Measurements from ENCODE around the gene NCK2.

NCK2 gene

DNA sequence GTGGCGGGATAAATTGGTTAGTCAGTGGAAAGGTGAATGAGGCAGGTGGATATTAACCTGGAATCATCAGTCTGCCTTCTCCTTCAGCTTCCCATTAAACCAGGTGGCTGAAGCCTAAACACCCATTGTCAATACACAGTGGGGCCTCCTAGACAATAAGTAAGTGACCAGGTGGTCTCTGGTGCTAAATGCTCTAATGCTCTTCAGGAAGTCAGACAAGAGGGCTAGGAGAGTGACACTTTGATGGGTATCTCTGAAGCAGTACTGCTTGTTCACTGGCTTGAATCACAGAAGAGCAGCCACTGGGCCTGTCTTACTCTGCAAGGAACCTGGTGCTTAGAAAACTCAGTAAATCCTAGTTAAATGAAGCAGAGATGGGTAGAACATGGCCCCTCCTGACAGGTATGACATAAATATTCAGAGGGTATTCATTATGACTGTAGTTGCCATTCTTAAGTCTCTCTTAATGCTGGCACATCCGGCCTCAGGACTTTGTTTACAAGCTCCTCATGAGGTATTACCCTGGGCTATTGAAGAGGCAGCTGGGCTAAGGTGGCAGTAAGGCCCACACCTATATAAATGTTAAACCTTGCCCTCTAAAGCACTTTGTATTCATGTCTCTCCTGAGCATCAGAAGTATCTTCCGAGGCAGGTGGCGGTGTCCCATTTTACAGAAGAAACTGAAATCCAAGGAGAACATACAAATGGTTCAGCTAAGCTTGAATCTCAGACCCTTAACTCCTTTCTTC, 104.9 kb downstream of the NCK2 start:
- DNase-seq (ENCODE audit: low read depth in 2 of 2), result no peak

DNA sequence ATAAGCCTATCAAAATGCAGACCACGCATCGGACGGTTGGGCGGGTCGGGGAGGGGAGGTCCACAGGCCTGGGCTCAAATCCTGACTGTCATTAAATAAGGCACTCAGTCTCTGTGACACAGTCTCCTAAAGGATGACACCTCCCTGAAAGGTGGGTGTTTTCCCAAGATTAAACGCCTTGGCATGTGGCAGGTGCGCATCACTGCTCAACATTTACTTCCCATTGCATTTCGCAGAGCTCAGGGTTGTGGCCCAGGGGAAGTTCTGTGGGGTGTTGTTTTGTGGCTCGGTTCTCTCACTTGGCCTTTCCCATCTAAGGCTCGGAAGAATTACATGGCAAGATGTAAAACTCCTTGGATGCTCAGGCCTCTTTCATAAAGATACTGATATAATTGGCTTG, 107.4 kb downstream of the NCK2 start:
- DNase-seq (ENCODE audit: low read depth in 2 of 2), result no peak

DNA sequence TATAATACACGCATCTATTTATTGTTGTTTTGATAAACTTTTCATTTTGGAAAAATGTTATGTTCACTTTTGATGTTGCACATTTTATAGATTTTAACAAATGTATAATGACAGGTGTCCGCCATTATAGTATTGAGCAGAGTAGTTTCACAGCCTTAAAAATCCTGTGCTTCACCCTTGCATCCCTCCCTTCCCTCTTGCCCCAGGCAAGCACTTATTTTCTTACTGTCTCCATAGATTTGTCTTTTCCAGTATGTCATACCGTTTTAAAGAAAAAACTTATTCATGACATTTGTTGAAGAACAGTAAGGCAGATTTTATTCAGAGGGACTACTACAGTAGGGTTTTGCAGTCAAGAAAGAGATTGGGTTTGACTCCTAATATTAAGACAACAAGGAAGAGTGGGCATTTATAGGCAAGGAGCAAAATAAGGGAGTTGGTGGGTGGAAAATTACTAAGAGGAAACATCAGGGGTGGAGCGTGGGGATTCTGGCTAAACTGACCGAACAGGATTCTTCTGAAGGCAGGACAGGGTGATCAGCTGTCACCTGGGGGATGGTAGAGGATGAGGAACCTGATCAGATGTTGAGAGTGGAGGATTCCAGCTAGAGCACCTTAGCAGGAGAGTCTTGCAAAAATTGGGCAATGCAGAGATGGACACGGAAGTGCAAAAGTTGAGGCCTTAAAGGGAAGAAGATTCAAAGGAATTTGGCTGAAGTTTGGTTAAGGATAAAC, 108.8 kb downstream of the NCK2 start:
- no peak for DNase-seq (ENCODE audit: low read depth in 2 of 2)

DNA sequence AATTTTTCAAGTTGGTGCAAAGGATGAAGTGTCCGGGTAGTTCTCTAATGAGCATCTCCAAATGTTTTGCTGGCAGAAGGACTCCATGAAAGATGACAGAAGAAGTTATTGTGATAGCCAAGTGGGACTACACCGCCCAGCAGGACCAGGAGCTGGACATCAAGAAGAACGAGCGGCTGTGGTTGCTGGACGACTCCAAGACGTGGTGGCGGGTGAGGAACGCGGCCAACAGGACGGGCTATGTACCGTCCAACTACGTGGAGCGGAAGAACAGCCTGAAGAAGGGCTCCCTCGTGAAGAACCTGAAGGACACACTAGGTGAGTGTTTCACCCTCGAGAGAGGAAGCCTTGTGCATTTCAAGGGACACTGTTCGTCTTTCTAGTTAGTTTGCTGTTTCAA, 110.3 kb downstream of the NCK2 start:
- no peak for DNase-seq (ENCODE audit: low read depth in 2 of 2)

DNA sequence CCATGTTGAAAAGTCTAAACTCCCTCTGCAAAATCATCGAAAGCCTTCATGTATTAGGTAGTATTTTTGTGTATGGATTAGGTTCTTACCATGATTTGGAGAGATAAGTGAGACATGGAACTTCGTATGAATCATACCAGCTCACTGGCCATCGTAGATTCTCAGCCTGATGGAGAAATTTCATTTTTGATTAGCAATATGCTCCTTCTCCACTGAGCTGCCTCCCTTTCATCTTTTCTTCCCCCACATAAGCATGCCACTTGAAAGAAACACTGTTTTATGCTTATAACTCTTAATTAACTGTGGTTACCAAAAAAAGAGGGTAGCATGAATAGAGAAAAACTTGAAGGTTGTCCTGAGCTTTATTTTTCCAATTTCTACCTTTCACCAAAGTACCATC, 111.9 kb downstream of the NCK2 start:
- no peak for DNase-seq (ENCODE audit: low read depth in 2 of 2)

DNA sequence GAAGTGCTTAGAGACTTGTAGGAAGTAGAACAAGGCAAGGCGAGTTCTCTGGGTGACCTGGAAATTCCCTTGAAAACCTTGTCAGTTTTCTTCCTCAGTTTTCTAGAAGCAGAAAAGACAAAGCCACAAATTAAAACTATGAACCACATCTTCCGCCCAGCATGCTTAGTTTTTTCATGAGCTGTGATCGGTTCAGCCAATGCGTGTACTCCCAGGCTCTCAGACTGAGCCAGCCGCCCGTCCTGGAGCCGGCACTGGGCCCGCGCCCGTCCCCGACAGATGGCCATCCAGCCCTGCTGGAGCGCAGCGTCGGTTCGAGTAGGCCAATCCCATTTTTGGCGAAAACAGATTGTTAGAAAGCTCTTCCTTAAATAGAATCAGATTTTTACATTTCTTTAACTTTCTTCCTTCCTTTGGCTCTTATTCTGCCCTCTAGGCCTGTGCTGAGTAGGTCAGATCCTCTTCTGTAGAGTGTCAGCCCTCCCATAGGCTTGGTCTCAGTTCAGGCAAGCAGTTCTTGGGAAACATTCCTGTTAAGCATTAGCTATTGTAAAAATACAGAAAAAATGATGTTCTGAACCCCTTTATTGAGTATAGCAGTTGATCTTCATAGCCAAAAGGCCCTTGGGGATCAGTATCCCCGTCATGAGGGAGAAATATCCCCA, 112.5 kb downstream of the NCK2 start:
- no peak for DNase-seq (ENCODE audit: low read depth in 2 of 2)

DNA sequence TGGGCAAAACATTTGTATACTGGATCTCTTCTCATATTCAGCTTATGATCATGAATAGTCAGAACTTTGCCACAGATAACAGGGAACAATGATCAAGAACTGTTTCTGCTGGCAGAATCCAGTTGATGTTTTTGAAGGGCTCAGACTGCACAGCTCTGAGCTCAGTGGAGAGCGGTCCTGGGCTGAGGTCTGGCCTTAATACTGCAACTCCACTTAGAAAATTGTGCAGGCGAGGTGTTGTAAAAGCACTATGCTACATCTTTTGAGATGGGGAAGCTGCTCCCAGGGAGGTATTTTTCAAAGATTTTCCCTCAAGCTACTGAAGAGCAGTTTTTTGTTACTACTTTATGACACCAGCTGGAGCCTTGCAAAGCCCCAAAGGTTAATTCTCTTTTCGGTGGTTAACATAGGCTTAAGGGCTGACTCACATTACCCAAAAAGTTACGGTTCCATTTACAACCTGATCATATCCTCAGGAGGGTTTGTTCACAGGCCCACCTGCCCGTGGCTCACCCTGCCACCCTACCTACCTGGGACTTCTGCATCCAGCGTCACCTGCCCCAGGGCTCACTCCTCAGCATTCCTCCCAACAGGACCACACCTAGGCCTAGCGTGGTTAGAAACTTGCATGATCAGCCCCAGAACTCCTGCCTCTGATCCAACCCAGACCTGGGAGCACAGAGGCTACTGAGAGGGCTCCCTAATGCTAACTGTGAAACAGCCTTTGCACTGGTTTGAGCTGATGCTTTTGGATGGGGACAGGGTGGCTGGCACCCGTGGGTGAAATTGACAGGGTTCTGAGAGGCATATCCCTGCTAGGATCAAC, 114.4 kb downstream of the NCK2 start:
- DNase-seq (ENCODE audit: low read depth in 2 of 2), result no peak

DNA sequence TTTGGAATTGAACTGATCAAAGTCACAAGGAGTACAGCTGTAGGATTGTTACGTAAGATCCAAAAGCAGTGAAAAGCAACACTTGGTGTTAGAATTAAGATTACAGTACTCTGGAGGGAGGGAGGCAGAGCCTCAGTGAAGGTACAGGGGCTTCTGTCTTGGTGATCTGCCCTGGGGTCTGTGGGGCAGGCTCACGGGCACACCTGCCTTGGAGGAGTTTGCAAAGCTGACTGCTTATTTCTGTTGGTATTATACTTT, 114.9 kb downstream of the NCK2 start:
- no peak for DNase-seq (ENCODE audit: low read depth in 2 of 2)

DNA sequence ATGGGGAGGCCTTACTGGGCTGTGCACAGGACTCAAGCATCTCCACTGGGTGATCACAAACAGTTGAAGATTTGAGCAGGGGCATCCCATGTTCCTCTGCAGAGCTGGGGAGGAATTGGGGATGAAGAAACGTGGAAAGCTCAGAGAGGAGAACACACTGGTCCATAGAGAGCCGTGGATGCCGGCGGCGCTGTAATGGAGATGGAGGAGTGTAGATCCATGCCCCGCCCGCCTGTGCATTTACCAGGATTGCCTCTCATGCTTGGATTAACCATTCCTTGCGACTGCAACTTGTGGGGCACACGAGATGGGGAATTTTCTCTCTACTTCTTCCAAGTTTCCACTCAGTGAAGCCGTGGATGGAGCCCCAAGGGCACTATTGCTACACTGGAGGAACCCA, 115.9 kb downstream of the NCK2 start:
- DNase-seq (ENCODE audit: low read depth in 2 of 2), result no peak

DNA sequence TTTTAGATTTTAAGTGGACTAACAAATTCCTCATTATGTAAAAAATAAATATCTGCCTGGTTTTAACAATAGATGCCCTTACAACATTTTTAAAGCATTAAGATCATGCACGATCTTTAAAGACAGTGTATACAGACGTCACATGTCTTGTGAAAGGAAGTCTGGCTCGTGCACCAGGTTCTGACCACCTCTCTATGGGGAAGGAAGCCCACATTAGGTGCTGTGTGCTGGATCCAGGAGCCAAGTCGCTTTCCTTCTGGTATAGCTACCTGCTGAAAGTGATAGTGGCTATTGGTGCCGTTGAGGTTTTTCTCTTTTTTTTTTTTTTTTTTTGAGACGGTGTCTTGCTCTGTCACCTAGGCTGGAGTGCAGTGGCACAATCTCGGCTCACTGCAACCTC, 116.5 kb downstream of the NCK2 start:
- no peak for DNase-seq (ENCODE audit: low read depth in 2 of 2)

DNA sequence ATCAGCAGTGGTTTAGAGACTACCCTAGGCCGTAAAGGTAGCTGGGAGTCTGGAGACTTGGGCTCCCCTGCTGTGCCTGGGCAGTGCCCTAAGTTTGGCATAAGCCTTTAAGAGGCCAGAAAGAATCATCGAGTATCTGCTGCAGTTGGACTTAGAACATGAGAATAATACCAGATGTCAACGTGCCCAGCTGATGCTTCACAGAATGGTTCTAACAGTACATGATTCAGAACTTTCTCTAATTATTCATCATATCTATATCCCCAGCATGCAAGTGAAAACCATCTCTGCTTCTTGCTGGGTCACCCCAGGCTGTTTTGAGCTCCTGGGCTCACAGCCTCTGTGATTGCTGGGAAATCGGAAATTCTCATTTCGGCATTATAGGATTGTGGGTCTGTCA, 118.1 kb downstream of the NCK2 start:
- no peak for DNase-seq (ENCODE audit: low read depth in 2 of 2)

DNA sequence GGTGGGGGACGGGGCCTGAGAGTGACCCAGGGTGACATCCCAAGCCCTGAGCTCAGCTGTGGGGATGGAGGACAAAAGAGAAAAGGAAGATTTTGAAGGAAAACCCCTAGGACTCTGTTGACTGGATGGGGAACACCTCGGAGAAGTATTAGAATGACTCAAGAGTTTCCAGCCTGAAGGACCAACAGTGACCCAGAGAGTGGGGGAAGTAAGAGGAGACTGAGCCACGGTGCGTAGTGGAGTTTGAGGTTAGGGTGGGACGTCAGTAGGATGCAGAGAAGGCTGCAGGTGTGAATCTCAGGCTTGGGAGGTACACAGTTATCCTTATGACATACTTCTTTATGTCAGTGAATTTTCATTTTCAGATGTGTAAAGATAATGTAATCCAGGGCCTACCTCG, 119.5 kb downstream of the NCK2 start:
- DNase-seq (ENCODE audit: low read depth in 2 of 2), result no peak

DNA sequence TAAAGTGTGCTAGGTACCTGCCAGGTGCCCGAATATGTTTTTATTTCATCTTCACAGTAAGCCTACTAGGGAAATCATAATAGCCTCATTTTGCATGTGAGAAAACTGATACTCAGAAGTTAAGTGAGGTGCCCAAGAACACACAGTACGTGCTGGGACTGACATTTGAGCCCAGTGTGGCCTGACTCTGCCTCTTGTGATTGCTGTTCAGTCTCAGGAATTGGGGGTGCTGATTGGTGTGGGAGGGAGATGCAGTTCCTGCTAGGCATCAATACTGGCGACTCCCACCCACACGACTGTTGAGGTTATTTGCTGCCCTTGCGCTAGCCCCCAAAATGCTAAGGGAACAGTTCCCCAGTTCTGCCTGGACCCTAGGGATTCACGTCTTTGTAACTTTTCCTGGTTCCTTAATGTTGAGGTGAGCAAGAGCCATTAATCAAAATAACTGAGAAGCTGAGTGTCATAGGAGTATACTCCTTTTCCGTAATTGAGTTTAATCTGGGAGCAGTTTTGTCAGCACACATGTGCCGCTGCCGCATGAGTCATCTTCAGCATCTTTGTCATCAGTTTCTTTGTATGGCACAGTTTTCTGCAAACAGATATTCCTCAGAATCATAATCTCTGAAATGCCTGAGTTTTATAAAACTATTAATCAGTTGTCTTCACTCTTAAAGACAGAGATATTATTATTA, 120.7 kb downstream of the NCK2 start:
- DNase-seq (ENCODE audit: low read depth in 2 of 2), result no peak

DNA sequence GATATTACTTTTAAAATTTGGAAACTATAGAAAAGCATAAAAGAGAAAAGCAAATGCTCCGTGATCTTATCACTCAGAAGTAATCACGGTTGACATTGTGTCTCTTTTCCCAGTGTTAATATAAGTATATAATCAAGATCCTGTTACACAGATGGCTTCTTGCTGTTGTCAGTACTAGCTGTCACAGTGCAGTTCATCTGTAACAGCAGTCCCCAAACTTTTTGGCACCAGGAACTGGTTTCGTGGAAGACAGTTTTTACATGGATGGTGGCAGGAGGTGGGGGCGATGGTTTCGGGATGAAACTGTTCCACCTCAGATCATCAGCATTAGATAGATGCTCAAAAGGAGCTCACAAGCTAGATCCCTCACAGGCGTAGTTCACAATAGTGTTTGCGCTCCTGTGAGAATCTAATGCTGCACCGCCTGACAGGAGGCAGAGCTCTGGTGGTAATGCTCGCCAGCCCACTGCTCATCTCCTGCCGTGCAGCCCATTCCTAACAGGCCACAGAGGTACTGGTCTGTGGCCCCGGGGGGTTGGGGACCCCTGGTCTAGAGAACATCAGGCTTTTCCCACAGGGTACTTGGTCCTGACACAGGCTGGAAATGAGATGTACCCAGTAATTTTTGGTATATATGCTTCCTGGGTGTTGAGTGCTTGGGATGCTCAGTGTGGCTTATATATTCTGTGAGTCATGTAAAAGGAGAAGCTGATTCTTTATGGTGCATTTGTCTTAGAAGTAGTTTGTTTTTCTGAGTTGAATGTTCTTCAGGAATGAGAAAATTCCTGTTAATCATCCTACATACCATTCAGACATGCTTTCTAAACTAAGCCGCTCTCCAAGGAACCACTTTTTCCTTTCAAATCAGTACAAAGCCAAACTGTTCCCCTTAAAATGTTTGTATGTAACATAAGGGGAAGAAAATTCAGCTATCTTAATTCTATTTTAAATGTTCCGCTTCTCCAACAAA, 121.8 kb downstream of the NCK2 start:
- DNase-seq (ENCODE audit: low read depth in 2 of 2), result no peak

DNA sequence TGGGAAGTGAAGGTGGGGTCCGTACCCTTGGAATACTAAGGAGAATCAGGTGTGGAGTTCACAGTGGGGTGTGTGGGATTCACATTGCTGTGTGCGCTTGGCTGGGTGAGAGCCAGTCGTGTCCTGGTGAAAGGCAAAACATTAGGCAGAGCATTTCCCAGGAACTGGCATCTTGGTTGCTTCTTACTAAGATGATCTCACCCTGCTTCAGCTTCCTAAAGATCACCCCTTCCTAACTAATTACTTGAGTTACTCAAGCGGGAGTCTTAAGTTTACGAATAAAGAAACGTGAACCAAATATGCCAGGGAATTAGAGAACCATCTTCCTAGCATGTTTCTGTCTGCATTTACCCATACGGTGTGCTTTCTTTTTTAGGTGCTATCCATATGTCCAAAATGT, 122.9 kb downstream of the NCK2 start:
- DNase-seq (ENCODE audit: low read depth in 2 of 2), result no peak

DNA sequence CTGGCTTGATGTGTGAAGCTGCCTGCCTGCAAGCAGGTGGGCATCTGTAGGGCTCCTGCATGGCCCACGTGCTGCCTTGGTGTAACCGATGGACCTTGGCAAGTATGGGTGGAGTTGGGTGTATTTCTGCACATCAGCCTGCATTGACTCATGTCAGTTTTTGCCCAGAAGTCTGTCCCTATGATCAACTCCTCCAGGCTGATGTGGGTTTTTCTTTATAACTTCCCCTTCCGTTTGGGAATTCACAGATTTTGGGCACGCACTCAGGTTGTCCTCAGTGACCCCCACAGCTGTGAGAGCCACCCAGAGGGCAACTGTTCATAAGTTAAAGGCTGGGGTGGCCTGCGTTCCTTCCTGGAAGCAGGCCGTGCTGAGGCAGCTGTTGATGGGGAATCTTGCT, 123.3 kb downstream of the NCK2 start:
- no peak for DNase-seq (ENCODE audit: low read depth in 2 of 2)

DNA sequence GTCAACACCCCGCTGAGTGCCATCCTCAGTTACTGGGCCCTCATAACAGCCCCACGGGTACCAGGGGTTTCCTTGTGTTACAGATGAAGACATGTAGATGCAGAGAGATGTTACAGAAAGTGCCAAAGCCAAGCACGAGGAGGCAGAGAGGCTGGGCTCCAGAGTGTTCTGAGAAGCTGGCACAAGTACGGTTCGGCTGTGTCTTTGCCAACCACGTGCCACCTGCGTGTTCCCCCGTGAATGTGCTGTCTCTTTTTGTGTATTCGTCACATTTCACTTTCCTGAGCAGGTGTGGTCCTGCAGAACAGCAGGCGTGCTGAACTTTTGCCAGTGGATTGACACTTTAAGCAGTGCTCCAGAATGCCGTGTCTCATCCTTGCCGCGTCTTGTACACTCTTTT, 124.6 kb downstream of the NCK2 start:
- no peak for DNase-seq (ENCODE audit: low read depth in 2 of 2)

DNA sequence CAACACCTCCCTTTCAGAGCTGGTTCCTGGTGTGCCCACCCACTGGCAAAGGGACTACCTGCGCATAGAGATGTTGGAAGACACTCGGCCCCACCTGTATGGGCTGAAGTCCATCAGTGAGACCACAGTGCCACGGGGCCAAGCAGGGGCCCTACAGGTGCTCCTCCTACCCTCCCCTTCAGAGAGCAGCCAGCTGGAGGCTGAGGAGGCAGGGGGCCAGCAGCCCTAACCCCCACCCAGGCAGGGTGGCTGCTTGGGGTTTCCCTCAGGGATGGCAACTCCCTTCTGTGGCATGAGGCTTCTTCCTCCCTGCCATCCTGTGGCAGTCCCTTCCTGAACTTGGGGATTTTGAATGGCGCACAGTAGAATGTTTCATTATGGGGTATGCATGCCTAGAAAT, 125.3 kb downstream of the NCK2 start:
- DNase-seq (ENCODE audit: low read depth in 2 of 2), result no peak

DNA sequence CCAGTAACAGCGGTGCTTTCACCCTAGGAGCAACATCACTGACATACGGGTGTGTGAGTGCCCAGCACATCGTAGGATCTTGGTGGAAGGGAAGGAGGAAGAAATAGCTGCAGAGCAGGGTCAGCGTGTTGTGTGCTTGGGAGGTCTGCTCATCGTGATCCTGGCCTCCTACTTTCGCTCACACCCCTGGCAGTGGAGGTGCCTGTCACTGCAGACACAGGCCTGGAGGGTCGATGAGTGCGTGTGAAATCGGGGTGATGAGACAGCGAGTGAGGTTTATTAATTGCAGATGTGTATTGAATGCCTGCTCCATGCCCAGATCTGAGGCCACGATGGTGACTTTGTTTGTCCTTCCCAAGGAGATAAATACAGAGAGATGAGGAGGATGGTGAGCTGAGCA, 126.1 kb downstream of the NCK2 start:
- DNase-seq (ENCODE audit: low read depth in 2 of 2), result no peak

DNA sequence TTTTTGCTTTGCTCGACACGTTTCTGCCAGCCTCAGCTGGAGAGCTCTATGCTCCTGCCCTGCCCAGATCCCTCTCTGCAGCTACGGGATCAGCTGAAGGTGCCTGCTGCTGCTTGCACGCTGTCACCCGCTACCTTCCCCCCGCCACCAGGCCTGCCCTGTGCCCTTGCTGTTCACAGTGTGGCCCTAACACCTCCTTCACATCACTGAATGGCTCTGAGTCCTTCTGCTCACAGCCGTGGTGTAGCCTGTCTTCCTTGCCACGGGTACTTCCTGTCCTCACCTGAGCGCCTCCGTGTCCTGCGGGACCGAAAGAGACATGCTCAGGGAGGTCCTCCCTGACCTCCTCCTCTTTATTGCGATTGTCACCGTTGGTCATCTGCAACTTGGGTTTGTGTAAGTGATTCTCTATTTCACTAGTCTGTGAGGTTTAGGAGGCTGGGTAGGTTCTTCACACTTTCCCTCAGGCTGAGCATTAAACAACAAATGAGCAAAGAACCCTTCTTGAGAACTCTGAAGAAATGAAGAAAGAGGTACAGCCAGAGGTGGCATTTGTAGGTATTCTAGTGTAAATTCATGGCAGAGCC, 127.5 kb downstream of the NCK2 start:
- DNase-seq (ENCODE audit: low read depth in 2 of 2), result no peak
